T-helper 2 cell treated with Interferon-gamma antibody and Interleukin-4, amounts not matched to agents 100 ng/mL and 5 ng/mL, for 36 hours (primary cell): Measurements from ENCODE around the gene BAHD1. TPM values are rescaled to one million over a fixed set of nuclear protein-coding genes. Genes with fewer than 3 reads are reported as not detected.

ENCODE experiments used
- intact Hi-C: fragments of 100-400 bp; cut with micrococcal nuclease; formaldehyde crosslinking; loops from one replicate; pipeline ENCODE4 v1.15.1; 2023
- total RNA-seq: library from RNA; stranded (reverse); gene quantifications from 2 replicates; pipeline ENCODE4 v1.2.3, GENCODE V29; 2022

Gene BAHD1
- total RNA-seq, 1 donor from 2014 or later, result 31.2 TPM

DNA sequence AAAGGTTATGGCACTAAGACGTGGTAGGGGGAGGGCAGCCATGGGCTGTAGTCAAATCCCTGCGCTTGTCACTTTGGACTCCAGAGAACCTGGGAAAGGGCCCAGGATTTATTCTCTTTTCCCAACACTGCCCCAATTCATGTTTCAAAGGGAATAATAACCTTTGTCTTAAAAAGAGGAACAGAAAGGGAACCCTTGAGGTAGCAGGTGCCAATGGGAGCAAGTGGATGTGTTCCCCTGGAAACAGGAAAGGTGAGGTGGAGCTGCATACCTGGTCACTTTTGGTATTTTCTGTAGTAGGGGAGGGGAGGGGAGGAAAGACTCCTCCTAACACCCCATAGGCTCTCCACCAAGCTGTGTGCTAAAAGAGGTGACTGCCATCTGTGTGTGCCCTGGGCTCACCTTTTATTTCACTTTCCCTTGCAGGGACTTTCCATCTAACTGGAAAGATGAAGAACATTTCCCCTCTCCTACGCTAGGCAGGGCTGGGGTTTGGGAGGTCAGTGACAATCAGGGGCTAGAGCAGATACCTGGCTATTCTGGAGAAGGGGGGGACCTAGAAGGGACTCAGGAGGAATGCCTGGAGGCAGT is 23.9 kb downstream of the BAHD1 start:
- intact Hi-C loops, result no loop called here

DNA sequence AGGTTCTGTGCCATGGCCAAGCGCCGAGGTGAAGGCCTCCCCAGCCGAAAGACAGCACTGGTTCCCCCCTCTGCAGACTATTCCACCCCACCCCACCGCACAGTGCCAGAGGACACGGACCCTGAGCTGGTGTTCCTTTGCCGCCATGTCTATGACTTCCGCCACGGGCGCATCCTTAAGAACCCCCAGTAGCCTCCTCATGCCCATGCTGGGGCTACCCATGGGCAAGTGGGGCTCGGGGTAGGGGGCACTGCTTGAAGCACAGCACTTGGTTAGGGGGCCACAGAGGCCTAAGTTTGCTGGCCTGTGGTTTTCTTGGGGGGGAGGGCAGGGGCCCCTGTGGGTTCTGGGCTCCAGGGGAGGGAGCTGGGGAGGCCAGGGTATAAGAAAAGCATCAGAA is 25.2 kb downstream of the BAHD1 start:
- intact Hi-C loops, result no loop called here

- intact Hi-C loops, result no loop called here
Measured at GRCh38 chr15:40466426-40467260, 25.9 kb downstream of the BAHD1 start.

GRCh38 chr15:40467261-40467615 is 26.5 kb downstream of the BAHD1 start:
- intact Hi-C loops, result no loop called here

DNA sequence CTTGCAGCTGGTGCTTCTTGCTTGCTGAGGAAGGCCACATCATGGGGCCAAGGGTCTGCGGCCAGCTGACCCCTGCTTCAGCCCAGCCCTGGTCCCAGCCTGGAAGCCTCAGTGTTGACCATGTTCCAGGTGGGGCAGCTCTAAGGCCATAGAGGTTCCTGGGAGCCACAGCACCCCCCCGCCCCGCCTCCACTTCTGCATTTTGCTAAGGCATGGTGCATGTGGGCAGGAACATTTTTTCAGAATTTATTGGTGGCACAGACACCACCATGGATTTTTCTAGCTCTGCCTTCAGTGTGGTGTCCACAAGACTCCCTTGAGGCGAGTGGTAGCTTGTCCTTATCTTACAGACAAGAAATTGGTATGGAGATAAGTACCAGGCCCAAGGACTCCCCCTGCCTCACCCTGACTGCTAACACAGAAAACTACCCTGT is 28.2 kb downstream of the BAHD1 start:
- intact Hi-C loops, result no loop called here

GRCh38 chr15:40469776-40470390 is 29.1 kb downstream of the BAHD1 start:
- intact Hi-C loops, result loop anchor here (2.0 kb wide), 1 partner anchor 29 kb away; the partner anchor contains the start of gene BAHD1

DNA sequence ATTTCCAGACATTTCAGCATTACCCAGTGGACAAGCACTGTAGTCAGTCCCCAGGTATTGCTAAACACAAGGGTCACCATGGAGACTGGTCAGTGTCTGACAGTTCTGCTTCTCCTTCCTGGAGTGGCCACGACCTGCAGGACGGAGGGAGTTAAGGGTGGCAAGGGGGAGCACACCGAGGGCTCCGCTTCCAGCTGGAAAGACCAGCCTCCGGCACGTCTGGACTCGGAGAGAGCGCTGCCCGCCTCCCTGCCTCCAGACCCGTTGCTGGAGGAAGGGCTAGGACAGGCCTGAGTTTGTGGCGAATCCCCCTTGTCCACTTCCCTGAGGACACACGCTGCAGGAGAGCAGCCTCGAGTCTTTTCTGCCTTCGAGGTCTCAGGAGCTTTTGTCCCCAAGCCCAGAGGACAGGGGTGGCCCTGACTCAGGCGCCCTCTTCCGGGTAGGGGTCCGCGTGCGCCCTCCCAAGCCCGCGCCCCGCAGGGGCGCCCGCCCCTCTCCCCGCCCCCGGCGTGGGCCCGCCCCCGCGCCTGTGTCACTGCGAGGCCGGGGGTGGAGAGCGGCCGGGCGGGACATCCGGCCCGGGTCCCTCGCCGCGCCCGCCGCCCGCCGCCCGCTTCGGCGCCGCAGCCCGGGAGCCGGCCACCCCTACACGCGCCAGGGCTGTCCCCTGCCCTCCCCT is 29.8 kb downstream of the BAHD1 start, which contains the start of gene CHST14:
TSS of gene CHST14 (plus strand) at position 562 of the 682 bp plus-strand sequence. CDS start 230 bp downstream, outside the sequence.
- intact Hi-C loops, result loop anchor here (2.0 kb wide), 1 partner anchor 30 kb away; the partner anchor contains the start of gene BAHD1

DNA sequence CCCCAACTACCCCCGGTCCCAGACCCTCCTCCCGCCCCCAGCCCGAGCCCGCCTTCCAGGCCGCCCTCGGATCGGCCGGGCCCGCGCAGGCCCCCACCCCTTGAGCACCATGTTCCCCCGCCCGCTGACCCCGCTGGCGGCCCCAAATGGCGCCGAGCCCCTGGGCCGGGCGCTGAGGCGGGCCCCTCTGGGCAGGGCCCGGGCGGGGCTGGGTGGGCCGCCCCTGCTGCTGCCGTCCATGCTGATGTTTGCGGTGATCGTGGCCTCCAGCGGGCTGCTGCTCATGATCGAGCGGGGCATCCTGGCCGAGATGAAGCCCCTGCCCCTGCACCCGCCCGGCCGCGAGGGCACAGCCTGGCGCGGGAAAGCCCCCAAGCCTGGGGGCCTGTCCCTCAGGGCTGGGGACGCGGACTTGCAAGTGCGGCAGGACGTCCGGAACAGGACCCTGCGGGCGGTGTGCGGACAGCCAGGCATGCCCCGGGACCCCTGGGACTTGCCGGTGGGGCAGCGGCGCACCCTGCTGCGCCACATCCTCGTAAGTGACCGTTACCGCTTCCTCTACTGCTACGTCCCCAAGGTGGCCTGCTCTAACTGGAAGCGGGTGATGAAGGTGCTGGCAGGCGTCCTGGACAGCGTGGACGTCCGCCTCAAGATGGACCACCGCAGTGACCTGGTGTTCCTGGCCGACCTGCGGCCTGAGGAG is 30.5 kb downstream of the BAHD1 start:
- intact Hi-C loops, result loop anchor here (2.0 kb wide), 1 partner anchor 30 kb away; the partner anchor contains the start of gene BAHD1

- intact Hi-C loops, result loop anchor here (2.0 kb wide), 1 partner anchor 31 kb away; the partner anchor contains the start of gene BAHD1
Measured at GRCh38 chr15:40471808-40472150, 31.0 kb downstream of the BAHD1 start.

DNA sequence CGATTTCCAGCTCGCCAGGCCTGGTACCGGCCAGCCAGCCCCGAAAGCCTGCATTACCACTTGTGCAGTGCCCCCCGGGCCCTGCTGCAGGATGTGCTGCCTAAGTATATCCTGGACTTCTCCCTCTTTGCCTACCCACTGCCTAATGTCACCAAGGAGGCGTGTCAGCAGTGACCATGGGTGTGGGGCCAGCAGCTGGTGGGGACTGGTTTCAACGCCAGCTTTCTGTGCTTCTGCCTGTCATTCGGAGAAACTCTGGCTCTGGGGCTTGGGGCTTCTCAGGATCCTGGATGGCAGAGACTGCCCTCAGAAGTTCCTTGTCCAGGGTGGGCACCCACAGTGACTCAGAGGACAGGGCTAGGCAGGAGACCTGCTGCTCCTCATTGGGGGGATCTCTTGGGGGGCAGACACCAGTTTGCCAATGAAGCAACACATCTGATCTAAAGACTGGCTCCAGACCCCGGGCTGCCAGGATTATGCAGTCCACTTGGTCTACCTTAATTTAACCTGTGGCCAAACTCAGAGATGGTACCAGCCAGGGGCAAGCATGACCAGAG is 31.5 kb downstream of the BAHD1 start:
- intact Hi-C loops, result no loop called here

- intact Hi-C loops, result no loop called here
Measured at GRCh38 chr15:40474581-40474980, 33.8 kb downstream of the BAHD1 start.

DNA sequence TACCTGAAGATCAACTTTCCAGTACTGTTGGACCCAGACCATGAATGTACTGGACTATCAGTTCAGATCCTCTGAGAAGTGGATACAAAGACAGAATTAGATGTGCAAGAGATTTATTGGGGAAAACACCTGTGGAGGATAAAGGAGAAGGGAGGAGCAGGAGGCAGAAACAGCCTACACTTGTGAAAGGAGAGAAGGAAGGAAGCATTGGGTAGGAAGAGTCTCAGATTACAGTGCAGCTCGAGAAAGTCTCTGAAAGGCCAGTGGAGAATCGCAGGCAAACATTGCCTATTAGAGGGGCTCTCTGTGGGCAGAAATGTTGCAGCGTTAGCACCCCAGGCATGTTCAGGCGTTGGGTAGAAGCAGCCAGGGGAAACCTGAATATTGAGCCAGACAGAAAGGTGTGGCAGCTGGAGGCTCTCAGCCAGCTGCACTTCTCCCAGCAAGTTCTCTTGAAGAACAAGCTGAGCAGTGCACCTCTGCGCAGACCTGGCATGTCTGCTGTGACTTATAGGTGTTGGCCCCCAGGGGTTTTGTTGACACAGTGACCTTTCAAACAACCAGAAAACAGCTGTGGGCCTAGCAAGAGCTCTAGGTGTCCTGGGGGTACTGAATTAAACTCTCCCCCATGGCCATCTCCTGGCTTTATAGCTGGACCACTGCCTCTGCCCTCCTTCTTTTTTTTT is 37.0 kb downstream of the BAHD1 start:
- intact Hi-C loops, result no loop called here

DNA sequence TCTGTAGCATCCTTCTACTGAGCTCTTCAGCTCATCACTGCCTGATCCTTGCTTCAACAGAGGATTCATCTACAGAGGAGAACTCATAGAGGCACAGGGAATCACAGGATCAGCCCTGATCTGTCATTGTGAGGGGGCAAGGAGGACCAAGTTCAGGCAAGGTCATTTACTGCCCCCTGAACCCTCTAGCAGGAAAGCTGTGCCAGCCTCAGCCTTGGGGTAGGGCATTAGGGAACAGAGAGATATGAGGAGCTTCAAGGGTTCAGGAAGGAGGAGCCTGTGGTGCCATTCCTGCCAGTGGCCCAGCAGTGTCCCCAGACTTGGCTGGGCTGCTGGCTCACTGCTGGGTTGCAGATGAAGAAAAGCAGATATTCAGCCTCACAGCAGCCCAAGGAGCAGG is 38.3 kb downstream of the BAHD1 start:
- intact Hi-C loops, result no loop called here

DNA sequence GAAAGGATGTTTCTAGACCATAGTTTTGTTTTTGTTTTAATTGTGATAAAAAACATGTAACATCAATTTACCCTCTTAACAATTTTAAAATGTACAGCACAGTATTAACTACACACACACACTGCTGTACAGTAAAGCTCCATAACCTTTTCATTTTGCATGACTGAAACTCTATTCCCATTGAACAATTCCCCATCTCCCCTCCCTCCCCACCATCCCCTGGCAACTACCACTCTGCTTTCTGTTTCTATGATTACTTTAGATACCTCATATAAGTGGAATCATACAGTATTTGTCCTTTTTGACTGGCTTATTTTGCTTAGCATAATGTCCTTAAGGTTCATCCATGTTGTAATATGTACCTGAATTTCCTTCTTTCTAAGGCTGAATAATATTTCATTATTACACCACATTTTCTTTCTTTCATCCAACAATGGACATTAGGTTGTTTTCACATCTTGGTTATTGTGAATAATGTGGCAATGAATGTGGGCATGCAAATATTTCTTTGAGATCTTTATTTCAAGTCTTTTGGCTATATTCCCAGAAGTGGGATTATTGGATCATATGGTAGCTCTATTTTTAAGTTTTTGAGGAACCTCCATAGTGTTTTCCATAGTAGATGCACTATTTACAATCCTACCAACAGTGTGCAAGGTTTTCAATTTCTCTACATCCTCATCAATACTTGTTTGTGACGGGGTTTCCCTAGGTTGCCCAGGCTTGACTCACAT is 40.8 kb downstream of the BAHD1 start:
- intact Hi-C loops, result no loop called here

DNA sequence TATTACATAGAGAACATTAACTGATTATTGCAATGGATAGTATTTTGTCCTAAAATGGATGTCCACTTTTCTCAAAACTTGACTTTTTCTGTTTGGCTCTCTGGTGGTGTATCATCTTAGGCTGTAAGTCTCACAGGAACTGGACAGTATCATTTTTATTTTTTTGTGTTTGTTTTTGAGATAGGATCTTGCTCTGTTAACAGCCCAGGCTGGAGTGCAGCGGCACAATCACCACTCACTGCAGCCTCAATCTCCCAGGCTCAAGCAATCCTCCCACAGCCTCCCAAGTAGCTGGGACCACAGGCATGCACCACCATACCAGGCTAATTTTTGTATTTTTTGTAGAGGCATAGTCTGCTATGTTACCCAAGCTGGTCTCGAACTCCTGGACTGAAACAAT is 43.2 kb downstream of the BAHD1 start:
- intact Hi-C loops, result no loop called here

GRCh38 chr15:40486066-40486770 is 45.5 kb downstream of the BAHD1 start:
- intact Hi-C loops, result no loop called here

DNA sequence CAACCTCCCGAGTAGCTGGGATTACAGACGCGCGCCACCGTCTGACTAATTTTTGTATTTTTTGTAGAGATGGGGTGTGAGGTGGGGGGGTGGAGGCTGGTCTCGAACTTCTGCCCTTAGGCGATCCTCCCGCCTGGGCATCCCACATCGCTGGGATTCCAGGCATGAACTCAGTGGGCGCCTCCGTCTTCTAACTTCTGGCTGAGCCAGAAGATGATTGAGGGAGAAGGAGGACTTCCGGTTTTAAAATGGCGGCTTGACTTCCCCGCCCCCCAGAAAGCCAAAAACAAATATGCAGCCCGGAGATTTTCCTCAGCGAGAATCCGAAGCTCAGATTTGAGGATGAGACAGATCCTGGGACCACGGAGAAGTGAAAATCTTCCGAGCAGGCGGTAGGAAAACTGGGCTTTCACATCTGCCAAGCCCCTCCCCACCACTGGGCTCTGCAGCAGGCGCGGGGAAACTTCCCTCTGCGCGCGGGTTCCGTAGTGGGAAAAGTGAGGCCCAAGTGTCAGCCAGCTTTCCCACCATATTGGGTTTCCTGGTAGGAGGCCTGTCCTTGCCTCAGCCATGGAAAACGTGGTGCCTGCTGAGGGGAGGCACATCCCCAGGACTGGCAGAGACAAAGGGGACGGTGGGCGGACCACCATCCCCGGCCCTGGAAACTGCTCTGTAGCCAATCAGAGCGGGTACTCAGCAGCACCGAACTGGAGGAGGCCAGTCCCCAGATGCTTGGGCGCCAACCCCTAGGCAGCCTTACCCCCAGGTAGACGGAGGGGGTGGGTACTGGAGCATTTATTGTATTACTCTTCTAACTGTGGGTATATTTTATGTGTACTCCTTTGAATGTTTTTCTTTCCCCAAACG is 47.3 kb downstream of the BAHD1 start:
- intact Hi-C loops, result no loop called here
